GM19397 (cell line): Measurements from ENCODE around the gene ZC3H18.

Experiments used
- ATAC-seq: cut with Tn5 transposase; IDR thresholded peaks from one replicate; pipeline ENCODE4 v1.9.1; 2021; ENCODE audit warnings: mild to moderate bottlenecking, moderate library complexity; ENCODE audit not compliant: unreplicated experiment

ZC3H18 gene

GRCh38 chr16:88578446-88579313 lies 8.5 kb downstream of the ZC3H18 start:
- ATAC-seq = no peak

- no peak for ATAC-seq
Measured at GRCh38 chr16:88580371-88580770, 10.2 kb downstream of the ZC3H18 start.

DNA sequence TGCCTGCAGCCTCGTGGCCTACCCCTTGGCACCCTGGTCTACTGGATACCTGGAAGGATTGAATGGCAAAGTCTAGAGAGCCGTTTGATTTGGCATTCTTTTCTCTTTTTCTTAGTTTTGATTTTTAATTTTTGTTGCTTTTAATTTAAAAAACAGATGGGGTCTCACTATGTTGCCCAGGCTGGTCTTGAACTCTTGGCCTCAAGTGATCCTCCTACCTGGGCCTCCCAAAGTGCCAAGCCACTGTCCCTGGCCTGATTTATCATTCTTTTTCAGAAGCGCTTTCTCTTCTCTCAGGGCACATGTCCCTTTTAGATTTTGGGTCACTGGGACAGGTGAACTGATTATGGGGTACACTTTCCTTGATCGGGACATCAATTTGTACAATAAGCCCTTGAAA lies 10.8 kb downstream of the ZC3H18 start:
- ATAC-seq = no peak

- no peak for ATAC-seq
Measured at GRCh38 chr16:88582912-88583575, 12.8 kb downstream of the ZC3H18 start.

GRCh38 chr16:88584676-88585075 lies 14.5 kb downstream of the ZC3H18 start:
- no peak for ATAC-seq

- ATAC-seq = no peak
Measured at GRCh38 chr16:88585269-88585668, 15.1 kb downstream of the ZC3H18 start.

DNA sequence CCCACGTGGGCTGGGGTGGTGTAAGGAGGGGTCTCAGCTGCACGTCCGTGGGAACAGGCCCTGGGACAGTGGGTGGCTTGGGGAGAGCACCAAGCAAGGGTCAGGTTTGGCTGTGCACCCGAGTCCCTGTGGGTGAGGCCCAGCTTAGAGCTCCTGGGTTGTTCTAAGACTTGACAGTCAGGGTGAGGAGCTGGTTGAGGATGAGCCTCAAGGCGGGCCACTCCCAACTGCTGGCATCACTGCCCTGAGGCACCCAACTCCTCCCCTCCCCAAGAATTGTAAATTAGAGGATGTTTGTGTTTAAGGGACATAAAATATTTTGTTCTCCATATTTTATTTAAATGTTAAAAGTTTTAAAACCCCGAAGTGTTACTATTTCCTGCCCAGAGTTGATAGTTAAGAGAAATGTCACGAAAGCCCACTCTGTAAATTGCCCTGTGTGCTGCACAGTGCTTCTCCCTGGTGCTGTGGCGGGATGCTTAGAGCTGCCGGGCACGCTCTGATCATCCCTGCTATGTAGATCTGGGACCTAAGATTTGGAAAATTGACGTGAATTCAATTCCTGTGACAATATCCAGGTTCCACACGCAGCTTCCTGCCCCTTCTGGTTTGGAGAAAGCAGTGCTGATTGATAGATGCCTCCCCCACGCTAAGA lies 15.9 kb downstream of the ZC3H18 start:
- no peak for ATAC-seq

DNA sequence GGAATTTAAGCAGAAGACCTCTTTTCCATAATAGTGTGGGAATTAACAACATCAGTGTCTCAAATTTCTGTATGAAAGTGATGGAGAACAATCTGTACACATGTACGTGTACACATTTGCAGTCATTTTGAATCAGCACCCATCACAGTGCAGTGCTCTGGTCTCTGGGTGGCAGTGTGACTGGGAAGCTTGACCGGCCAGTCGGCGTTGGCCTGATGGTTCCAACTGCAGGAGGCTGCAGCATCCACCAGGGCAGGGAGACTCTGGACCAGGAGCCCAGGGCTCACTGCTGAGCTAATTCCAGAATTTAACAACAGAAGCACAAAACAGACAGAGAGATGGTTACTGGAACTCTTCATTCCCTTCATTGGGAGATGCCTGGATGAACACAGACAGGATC lies 17.9 kb downstream of the ZC3H18 start:
- ATAC-seq = no peak

GRCh38 chr16:88588754-88589153 lies 18.6 kb downstream of the ZC3H18 start:
- ATAC-seq = no peak

DNA sequence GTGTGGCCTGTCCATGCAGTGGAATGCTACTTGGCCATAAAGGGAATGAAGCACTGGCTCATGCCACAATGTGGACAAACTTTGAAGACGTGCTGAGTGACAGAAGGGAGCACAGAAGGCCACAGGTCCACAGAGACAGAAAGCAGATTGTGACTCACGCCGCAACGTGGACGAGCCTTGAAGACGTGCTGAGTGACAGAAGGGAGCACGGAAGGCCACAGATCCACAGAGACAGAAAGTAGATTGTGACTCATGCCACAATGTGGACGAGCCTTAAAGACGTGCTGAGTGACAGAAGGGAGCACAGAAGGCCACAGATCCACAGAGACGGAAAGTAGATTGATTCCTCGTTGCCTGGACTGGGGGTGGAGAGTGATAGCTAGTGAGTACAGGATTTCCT lies 19.2 kb downstream of the ZC3H18 start:
- ATAC-seq = no peak

DNA sequence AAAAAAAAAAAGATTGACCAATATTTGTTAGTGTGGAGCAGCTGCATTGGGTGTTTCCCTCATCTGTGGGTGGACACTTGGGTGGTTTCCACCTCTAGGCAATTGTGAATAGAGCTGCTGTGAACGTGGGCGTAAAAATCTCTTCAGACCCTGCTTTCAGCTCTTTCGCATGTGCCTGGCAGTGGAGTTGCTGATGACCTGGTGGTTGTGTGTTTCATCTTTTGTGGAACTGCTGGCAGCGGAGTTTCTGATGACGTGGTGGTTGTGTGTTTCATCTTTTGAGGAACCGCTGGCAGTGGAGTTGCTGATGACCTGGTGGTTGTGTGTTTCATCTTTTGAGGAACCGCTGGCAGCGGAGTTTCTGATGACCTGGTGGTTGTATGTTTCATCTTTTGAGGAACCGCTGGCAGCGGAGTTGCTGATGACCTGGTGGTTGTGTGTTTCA lies 21.4 kb downstream of the ZC3H18 start:
- ATAC-seq = no peak

- ATAC-seq = no peak
Measured at GRCh38 chr16:88593061-88593460, 22.9 kb downstream of the ZC3H18 start.

- ATAC-seq = no peak
Measured at GRCh38 chr16:88593489-88593888, 23.3 kb downstream of the ZC3H18 start.

- no peak for ATAC-seq
Measured at GRCh38 chr16:88593910-88594309, 23.7 kb downstream of the ZC3H18 start.

- ATAC-seq = no peak
Measured at GRCh38 chr16:88595101-88595500, 24.9 kb downstream of the ZC3H18 start.

DNA sequence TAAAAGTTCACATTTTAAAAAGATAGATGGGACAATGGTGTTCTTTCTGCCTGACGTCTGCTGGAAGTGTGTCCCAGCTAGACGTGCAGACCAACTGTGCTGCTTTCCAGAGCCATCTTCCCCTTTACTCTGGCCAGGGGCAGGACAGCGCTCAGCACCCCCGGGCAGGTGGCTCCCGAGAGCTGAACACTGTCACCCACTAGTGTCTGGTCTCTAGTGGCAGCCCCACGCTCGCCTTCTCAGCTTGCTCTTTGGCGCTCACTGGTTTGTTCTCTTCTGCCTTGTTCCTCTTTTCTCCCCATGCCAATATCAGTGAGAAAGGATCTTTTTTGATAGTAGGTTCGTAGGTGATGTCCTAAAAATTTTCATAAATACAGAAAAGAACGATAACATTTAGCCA lies 25.7 kb downstream of the ZC3H18 start:
- ATAC-seq = no peak

DNA sequence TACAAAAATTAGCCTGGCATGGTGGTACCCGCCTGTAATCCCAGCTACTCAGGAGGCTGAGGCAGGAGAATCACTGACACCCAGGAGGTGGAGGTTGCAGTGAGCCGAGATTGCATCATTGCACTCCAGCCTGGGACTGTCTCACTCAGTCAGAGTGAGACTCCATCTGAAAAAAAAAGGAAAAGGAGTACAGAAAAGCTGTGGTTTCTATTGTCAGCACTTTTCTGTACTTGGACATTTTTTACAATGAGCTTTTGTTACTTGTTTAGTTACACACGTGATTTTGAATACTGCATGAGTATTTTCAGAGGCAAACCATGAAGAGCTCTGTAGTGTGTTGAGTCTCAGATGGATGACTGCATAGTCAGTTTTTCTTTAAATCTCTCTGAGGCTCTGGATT lies 26.3 kb downstream of the ZC3H18 start:
- no peak for ATAC-seq

GRCh38 chr16:88597856-88598491 lies 27.8 kb downstream of the ZC3H18 start:
- no peak for ATAC-seq

GRCh38 chr16:88599092-88599733 lies 29.0 kb downstream of the ZC3H18 start:
- no peak for ATAC-seq

DNA sequence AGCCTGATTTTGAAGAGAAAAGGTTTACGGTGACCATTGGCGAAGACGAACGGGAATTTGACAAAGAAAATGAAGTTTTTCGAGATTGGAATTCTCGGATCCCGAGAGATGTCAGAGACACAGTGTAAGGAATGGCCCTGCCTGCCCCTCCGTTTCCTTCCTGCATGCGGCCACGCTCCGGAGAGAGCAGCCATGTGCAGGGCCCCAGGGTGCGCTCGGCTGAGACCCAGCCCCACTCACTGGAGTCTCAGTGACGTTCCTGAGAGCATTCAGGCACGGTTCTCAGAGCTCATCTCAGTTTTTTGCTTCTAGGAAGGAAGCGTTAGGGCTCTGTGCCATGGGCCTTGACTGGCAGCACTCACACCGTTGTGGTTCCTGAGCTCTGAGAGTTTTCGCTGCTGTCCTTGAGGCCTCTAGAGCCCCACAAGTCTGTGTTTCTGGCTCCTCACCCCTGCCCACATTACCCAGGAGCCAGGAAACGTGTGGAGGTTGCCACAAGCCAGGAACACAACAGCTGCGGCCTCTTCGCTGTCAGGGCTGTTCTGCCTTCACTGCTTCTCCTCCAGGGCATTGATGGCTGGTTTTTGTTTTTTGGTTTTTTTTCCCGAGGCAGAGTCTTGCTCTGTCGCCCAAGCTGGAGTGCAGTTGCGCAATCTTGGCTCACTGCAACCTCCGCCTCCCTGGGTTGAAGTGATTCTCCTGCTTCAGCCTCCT lies 29.8 kb downstream of the ZC3H18 start:
- ATAC-seq = no peak
